Fibroblast of the aortic adventitia (primary cell): ENCODE results near the gene FRMD4A. TPM values are rescaled to one million over a fixed set of nuclear protein-coding genes. Genes with fewer than 3 reads are reported as not detected.

Source experiments
- DNase-seq: peaks from one replicate; pipeline ENCODE4 v3.0.0-alpha.2; 2010; ENCODE audit warnings: low read depth
- H3K4me3 ChIP-seq: 2 replicates; pipeline ENCODE4 v1.5.1; 2011; ENCODE audit warnings: low read depth, mild to moderate bottlenecking, control low read depth, low read length, moderate library complexity
- CTCF ChIP-seq: IDR thresholded peaks from 2 replicates; pipeline ENCODE4 v1.5.1; 2011; ENCODE audit warnings: mild to moderate bottlenecking, low read length, control low read depth, inconsistent platforms; ENCODE audit not compliant: insufficient read depth
- total RNA-seq: library from RNA; depleted of rRNA; stranded (reverse); fragments of >200 nt; gene quantifications from 2 replicates; pipeline ENCODE4 v1.2.3, GENCODE V29; 2012; ENCODE audit warnings: low replicate concordance

FRMD4A gene
- total RNA-seq, 1 donor, result 42.4 TPM

GRCh38 chr10:14010101-14010558 lies 320.6 kb downstream of the FRMD4A start:
- TF ChIP-seq CTCF, result no peak
- DNase-seq, result peak; percentile 83
- H3K4me3 ChIP-seq, result peak overlapping the region; percentile 68

GRCh38 chr10:14009371-14010100 lies 321.2 kb downstream of the FRMD4A start:
- no peak for TF ChIP-seq CTCF
- DNase-seq, result peak; percentile 89
- H3K4me3 ChIP-seq, result peak overlapping the region; percentile 68

- no peak for TF ChIP-seq CTCF
- DNase-seq, result peak; percentile 54
- H3K4me3 ChIP-seq, result peak overlapping the region; percentile 68
Measured at GRCh38 chr10:14008740-14009080, 322.0 kb downstream of the FRMD4A start.

GRCh38 chr10:14004536-14004935 lies 326.2 kb downstream of the FRMD4A start:
- no peak for TF ChIP-seq CTCF
- DNase-seq, result no peak
- no peak overlapping the region for H3K4me3 ChIP-seq

GRCh38 chr10:14003517-14004184 lies 327.1 kb downstream of the FRMD4A start:
- no peak for TF ChIP-seq CTCF
- no peak for DNase-seq
- H3K4me3 ChIP-seq, result no peak overlapping the region

- H3K4me3 ChIP-seq, result no peak overlapping the region
- no peak for TF ChIP-seq CTCF
- no peak for DNase-seq
Measured at GRCh38 chr10:14001298-14002040, 329.3 kb downstream of the FRMD4A start.
